ENCODE measurements around the gene ZNF709.

The ZNF709 gene

DNA sequence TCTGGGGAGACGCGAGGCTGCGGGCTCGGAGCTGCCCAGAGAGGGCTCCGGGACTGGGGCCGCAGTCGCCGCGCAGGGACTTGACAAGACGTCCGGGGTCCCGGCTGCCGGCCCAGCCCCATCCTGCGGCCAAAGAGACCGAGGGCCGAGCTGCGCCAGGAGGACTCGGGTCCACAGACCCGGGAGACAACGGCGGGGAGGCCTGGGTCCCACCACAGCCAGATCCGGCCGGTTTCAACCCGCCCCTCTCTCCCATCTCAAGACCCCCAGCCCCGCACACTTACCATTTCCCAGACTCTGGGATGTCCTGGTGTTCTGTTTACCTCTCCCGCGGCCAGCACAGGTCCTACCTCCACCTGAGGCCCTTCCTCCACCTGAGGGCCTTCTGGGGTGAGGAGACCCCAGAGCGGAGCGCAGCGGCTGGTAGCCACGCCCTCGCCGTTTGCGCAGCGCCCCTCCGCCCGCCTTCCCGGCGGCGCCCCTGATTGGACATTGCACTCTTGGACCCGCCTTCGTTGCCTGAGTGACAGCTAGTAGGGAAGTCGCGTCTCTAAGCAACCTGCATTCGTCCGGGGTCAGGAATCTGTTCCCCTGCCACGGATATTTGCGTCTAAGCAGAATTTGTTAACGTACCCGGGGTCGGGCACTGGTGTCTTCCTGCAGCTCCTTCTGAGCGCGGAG, at the start of gene ZNF709:
TSS of gene ZNF709 (minus strand) at position 446 of the 681 bp plus-strand sequence. CDS start at position 287, 159 bp downstream.
- TF ChIP-seq, protein P1, sequence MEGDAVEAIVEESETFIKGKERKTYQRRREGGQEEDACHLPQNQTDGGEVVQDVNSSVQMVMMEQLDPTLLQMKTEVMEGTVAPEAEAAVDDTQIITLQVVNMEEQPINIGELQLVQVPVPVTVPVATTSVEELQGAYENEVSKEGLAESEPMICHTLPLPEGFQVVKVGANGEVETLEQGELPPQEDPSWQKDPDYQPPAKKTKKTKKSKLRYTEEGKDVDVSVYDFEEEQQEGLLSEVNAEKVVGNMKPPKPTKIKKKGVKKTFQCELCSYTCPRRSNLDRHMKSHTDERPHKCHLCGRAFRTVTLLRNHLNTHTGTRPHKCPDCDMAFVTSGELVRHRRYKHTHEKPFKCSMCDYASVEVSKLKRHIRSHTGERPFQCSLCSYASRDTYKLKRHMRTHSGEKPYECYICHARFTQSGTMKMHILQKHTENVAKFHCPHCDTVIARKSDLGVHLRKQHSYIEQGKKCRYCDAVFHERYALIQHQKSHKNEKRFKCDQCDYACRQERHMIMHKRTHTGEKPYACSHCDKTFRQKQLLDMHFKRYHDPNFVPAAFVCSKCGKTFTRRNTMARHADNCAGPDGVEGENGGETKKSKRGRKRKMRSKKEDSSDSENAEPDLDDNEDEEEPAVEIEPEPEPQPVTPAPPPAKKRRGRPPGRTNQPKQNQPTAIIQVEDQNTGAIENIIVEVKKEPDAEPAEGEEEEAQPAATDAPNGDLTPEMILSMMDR (IDR thresholded peaks at IDR 0.05; ENCODE audit: control insufficient read depth, extremely low read depth, insufficient read depth), result no peak
- peak; percentile 36 for DNase-seq (ENCODE audit: low read depth)
- peak within 1 kb of the TSS; percentile 88 for H3K4me3 ChIP-seq (ENCODE audit: low read depth, low read length)

DNA sequence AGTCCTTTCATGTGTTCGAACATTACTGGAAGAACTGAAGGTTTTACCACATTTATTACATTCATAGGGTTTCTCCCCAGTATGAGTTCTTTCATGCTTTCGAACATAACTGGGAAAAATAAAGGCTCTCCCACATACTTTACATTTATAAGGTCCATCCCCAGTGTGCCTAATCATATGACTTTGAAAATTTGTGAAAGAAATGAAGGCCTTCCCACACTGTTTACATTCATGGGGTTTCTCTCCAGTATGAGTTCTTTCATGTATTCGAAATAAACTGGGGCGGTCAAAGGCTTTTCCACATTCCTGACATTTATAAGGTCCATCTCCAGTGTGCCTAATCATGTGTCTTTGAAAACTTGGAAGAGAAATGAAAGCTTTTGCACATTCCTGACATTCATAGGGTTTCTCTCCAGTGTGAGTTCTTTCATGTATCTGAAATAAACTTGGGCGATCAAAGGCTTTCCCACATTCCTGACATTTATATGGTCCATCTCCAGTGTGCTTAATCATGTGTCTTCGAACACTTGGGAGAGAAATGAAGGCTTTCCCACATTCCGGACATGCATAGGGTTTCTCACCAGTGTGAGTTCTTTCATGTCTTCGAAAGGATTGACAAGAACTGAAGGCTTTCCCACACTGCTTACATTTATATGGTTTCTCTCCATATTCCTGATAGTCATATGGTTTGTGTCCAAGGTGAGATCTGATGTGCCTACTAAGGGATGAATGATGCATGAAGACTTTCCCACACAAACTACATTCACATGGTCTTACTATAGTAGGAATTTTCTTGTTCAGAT, 42.6 kb upstream of the ZNF709 start:
- DNase-seq (ENCODE audit: low read depth), result no peak
- H3K4me3 ChIP-seq (ENCODE audit: low read depth, low read length), result no peak overlapping the region

DNA sequence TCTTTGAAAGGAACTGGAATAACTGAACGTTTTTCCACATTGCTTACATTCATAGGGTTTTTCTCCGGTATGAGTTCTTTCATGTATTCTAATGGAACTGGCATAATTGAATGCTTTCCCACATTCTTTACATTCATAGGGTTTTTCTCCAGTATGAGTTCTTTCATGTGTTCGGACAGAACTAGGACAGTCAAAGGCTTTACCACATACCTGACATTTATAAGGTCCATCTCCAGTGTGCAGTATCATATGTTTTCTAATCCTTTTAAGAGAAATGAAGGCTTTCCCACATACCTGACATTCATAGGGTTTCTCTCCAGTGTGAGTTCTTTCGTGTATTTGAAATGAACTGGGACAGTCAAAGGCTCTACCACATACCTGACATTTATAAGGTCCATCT, 41.9 kb upstream of the ZNF709 start:
- TF ChIP-seq, protein P1 (IDR thresholded peaks at IDR 0.05; ENCODE audit: control insufficient read depth, extremely low read depth, insufficient read depth), result no peak
- no peak overlapping the region for H3K4me3 ChIP-seq (ENCODE audit: low read depth, low read length)
- no peak for DNase-seq (ENCODE audit: low read depth)

More for the DNA sequence above, 42.6 kb upstream of the ZNF709 start:
- TF ChIP-seq, protein P1 (IDR thresholded peaks at IDR 0.05; ENCODE audit: control insufficient read depth, extremely low read depth, insufficient read depth), result no peak

DNA sequence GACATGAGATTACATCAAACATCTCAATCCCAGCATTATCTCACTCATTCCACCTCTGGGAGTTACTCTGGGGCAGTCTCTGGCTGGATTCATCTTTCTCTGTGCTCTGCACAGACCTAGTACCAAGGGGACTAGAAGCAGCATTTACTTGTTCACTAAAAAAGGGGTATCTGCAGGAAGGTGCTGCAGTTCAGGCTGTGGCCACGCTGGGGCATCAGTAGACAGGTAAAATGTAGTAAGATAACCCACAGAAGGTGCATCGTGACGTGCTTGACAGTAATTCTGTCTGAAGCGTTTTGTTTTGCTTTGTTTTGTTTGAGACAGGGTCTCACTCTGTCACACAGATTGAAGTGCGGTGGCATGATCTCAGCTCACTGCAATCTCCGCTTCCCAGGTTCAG, 37.4 kb upstream of the ZNF709 start:
- DNase-seq (ENCODE audit: low read depth), result no peak
- H3K4me3 ChIP-seq (ENCODE audit: low read depth, low read length), result no peak overlapping the region
- TF ChIP-seq, protein P1 (IDR thresholded peaks at IDR 0.05; ENCODE audit: control insufficient read depth, extremely low read depth, insufficient read depth), result peak; percentile 36

- TF ChIP-seq, protein P1 (IDR thresholded peaks at IDR 0.05; ENCODE audit: control insufficient read depth, extremely low read depth, insufficient read depth), result no peak
- DNase-seq (ENCODE audit: low read depth), result no peak
- H3K4me3 ChIP-seq (ENCODE audit: low read depth, low read length), result no peak overlapping the region
Measured at GRCh38 chr19:12513531-12514061, 29.0 kb upstream of the ZNF709 start.

GRCh38 chr19:12497032-12497431, 12.4 kb upstream of the ZNF709 start:
- TF ChIP-seq, protein P1 (IDR thresholded peaks at IDR 0.05; ENCODE audit: control insufficient read depth, extremely low read depth, insufficient read depth), result no peak
- no peak for DNase-seq (ENCODE audit: low read depth)
- no peak overlapping the region for H3K4me3 ChIP-seq (ENCODE audit: low read depth, low read length)
